Measurements from ENCODE around the gene GNA12.

Gene GNA12

GRCh38 chr7:2802504-2803341, 41.4 kb downstream of the GNA12 start:
- DNase-seq (ENCODE audit: low spot score), result no peak

DNA sequence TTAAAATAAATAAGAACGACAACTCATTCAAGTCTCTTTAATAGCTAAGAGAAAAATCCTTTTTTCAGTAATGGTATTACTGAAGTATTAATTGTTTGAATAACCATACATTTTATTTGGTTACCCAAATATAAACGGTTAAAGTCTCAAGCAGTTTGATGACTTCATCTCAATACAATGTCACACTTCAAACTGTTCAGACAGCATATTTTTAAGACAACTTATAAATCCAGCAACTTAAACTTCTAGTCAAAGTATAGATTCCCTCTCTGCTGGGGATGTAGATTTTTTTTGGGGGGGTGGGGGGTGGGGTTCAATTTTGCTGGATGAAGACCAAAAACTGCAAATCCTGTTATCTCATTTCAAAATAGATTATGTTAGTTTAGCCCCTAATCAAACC, 42.0 kb downstream of the GNA12 start:
- DNase-seq (ENCODE audit: low spot score), result no peak

DNA sequence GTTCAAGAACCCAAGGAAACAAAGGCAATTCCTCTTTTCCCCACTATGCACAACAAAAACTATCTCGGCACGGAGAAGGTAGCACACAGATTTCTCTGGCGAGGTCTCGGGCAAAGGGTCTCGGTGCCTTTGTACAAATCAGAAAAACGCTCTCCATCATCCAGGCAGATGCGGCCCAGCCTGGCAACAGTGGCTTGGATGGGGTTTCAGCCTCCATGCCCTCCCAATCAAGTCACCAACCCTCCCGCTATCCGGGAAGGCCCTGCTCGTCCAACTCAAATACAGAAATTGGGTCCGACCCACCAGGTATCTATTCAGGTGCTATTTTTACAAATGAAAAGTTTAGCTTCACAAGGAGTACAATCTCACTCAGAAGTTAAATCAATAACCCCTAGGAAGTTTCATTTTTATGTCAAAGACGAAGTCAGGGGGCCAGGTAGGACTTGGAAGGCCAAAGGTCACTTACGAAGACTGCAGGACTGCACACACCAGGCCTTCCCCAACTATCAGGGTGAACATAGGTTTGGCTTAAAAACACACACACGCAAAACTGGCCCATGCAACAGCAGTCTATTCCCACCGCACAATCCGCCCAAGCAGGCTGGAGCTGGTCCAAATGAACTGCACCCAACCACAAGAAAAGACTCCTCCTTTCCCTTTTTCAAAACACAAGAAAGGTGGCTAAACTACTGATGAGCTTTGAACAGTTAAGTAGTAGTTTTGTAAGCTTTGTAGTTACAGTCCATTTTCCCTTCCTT, 43.0 kb downstream of the GNA12 start:
- no peak for DNase-seq (ENCODE audit: low spot score)

GRCh38 chr7:2800220-2800930, 43.7 kb downstream of the GNA12 start:
- no peak for DNase-seq (ENCODE audit: low spot score)

- DNase-seq (ENCODE audit: low spot score), result no peak
Measured at GRCh38 chr7:2799253-2799652, 44.9 kb downstream of the GNA12 start.

- no peak for DNase-seq (ENCODE audit: low spot score)
Measured at GRCh38 chr7:2798669-2799068, 45.4 kb downstream of the GNA12 start.

DNA sequence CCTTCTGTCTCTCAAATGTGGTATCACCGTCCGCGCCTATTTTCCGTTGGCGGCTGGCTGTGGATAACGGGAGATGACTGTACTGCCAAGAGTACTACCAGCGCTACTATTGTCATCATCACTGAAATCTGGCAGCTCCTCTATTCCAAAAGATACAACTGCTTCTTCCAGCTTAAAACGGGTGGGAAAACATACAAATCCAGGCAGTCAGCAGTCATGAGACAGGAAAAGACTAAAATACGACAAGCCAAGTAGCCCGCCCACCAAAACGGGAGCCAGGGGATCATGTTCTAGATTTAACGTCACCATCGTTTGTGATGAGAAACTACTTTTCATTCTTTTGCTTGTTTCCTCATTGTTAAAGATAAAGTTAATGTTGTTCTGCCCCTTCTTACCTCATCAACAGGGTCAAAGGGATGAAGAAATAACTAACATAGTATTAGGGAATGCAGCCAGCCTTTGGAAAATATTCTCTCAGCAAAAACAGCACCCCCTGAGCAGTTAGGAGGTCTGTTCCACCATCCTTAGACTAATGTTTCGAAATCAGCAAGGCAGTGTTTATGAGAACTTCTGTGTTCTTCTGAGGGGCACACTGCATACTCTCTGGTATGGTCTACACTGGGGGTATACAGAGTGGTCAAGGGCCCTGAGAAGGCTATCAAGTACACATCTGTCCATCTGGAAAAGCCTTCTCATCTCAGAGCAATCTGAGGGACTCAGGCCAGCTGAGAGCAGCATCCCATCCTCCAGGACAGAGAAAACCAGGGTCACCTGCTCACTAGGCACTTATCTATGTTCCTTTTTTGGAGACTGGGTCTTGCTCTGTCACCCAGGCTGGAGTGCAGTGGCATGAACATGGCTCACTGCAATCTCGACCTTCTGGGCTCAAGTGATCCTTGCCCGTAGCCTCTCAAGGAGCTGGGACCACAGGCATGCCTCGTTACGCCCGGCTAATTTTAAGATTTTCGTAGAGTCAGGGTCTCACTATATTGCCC, 47.5 kb downstream of the GNA12 start:
- no peak for DNase-seq (ENCODE audit: low spot score)

GRCh38 chr7:2795906-2796305, 48.2 kb downstream of the GNA12 start:
- DNase-seq (ENCODE audit: low spot score), result no peak

GRCh38 chr7:2794836-2795636, 49.1 kb downstream of the GNA12 start:
- no peak for DNase-seq (ENCODE audit: low spot score)

DNA sequence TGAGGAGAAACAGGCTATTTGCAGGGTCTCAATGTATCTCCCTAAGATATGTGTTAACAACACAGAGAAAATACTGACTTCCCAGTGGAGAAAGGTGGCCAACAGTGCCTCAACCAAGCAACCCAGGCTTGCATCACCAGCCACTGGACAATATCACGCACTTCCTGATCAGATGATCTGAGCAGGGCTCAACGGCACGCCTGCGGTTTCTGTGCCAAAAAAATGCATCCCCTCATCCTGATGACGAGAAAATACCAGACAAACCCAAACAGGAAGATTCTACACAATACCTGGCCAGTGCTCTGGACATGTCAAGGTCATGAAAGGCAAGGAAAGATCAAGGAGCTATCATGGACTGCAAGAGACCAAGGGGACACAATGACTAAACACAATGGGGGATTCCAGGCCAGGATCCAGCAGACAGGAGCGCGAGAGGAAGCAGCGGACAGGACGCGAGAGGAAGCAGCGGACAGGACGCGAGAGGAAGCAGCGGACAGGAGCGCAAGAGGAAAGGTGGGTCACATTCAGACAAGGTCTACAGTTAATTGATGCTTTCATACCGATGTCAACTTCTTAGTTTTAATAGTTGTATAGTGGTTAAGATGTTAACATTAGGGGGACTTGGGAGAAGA, 51.1 kb downstream of the GNA12 start:
- DNase-seq (ENCODE audit: low spot score), result no peak

GRCh38 chr7:2792235-2792634, 51.9 kb downstream of the GNA12 start:
- DNase-seq (ENCODE audit: low spot score), result no peak

DNA sequence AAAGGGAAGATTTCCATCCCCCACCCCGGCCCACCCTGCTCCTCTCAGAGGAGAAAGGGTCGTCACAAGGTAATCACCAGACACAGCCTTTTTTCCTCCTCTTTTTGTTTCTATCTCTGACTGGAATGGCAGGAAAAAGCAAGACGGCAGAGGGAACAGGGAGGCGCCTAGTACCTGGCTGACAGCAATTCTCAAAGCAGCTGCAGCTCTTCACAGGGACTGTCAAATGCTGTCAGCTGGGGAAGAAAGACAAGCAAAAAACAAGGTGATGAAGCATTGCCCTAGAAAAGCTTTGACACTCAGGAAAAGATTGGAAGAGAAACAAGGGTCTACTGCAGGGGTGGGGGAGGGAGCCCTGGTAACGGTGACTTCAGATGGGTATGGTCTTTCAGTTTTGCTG, 52.7 kb downstream of the GNA12 start:
- DNase-seq (ENCODE audit: low spot score), result no peak

- no peak for DNase-seq (ENCODE audit: low spot score)
Measured at GRCh38 chr7:2787251-2787951, 56.7 kb downstream of the GNA12 start.

- DNase-seq (ENCODE audit: low spot score), result no peak
Measured at GRCh38 chr7:2786607-2787116, 57.4 kb downstream of the GNA12 start.

GRCh38 chr7:2785071-2785500, 59.0 kb downstream of the GNA12 start:
- DNase-seq (ENCODE audit: low spot score), result no peak

DNA sequence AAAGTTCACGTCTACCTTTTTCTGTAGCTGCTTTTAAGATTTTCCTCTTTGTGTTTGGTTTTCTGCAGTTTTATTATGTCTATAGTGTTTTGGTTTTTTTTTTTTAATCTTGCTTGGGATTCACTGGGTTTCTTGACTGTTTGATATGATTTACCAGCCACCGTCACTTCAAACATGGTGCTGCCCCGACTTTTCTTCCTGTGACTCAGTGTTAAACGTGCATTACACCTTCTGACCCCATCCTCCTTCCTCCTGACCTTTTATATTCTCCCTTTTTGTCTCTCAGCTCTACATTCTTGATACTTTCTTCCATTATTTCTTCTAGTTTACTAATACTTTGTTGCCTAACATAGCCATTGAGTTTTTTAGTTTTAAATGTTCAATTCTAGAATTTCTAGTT, 61.5 kb downstream of the GNA12 start:
- DNase-seq (ENCODE audit: low spot score), result no peak

DNA sequence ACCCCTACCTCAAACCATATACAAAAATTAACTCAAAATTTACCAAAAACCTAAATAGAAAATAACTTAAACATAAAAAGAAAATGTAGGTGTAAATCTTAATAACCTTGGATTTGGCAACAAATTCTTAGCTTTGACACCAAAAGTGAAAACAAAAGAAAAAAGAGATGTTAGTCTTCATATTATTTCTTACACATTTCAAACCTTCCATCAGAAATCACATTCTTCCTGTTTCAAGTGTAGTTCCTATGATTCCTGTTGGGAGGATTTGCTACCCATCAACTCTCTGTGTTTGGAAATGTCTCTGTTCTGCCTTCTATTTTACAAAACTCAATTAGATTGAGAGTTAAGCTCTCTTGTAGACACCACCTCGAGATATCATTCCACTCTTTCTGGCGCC, 62.0 kb downstream of the GNA12 start:
- no peak for DNase-seq (ENCODE audit: low spot score)

- DNase-seq (ENCODE audit: low spot score), result no peak
Measured at GRCh38 chr7:2781636-2782035, 62.5 kb downstream of the GNA12 start.

- no peak for DNase-seq (ENCODE audit: low spot score)
Measured at GRCh38 chr7:2779051-2779450, 65.1 kb downstream of the GNA12 start.

Measured in HuH-7.5 (cell line).